ENCODE data around the gene AGPAT4.

AGPAT4 gene

GRCh38 chr6:161251345-161251744, 22.5 kb downstream of the AGPAT4 start:
- no peak for DNase-seq

GRCh38 chr6:161249327-161249726, 24.5 kb downstream of the AGPAT4 start:
- DNase-seq, result no peak

GRCh38 chr6:161246725-161247124, 27.1 kb downstream of the AGPAT4 start:
- no peak for DNase-seq

DNA sequence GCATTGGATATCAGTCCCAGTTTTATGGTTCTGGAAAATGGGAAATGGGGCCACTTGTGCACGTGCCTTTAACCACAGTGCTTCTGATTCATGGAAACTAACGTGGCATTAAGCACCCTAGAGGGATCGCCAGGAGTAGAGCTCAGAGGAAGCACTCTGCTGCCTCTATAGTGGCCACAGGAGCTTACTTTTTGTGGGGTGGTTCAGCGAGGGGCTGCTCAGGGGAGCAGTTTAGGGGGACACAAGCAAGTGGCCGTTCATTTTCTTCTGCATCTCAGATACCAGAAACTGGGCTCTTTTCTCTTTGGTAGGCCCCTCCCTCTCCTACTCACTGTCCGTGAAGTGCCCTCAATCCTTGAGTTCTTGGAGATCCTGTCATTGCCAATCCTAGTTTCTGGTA, 28.5 kb downstream of the AGPAT4 start:
- DNase-seq, result no peak

GRCh38 chr6:161244725-161245124, 29.1 kb downstream of the AGPAT4 start:
- no peak for DNase-seq

DNA sequence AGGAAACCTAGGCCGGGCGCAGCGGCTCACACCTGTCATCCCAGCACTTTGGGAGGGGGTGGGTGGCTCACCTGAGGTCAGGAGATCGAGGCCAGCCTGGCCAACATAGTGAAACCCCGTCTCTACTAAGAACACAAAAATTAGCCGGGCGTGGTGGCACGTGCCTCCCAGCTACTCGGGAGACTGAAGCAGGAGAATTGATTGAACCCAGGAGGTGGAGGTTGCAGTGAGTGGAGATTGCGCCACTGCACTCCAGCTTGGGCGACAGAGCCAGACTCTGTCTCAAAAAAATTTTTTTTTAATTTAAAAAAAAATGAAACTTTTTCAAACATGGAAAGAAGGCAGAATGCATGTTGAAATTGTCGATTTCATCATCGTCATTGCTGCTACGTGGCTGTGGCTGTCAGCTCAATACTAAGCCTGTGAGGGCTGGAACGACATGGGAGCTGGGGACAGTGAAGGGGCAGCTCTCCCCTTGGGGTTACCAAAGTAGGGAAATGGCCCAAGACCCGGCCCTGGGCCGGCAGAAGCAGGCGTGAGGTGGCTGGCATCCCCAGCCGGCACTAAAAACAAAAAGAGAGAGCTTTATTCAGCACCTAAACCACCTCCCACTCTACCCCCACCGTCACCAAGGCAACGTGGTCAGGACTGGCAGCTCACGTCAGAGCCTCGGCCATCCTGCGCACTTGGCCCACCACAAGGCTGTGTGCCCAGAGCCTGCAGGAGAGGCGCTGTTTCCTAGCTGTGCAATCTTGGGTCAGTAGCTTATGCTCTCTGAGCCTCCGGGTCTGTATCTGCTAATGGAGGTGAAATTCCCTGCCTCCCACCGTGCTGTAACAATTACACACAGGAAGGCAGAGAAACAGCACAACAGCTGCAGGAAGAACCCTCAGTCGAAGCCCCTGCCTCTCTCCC, 30.8 kb downstream of the AGPAT4 start:
- no peak for DNase-seq

GRCh38 chr6:161242113-161242512, 31.7 kb downstream of the AGPAT4 start:
- DNase-seq, result no peak

DNA sequence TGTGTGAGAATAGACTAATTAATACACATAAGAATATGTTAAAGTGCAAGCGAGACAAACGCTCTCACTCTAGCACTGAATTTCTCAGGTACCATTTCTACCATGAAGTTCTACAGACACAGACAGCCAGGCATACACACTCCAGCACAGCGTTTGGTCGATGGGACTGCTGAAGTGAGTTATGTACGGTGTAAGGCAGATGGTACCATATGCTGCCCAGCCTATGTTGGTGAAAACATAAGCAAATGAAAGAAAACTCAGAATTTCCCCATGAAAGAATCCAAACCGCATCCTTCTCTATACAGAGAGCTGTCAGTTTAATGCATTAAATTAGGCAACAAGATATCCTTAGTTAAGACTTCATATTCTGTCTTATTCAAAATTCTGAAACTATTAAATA, 34.9 kb downstream of the AGPAT4 start:
- DNase-seq, result no peak

DNA sequence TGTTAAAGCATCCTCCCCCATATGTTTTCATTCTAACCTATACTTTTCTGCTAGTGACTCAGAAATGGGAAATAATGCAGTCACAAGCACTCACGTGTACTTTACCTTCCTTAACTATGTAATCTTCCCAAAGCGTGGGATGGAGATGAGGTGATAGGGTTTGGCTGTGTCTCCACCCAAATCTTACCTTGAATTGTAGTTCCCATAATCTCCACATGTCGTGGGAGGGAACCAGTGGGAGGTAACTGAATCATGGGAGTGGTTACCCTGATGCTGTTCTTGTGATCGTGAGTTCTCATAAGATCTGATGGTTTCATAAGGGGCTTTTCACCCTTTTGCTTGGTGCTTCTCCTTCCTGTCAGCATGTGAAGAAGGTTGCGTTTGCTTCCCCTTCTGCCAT, 35.4 kb downstream of the AGPAT4 start:
- no peak for DNase-seq

GRCh38 chr6:161238081-161238480, 35.8 kb downstream of the AGPAT4 start:
- DNase-seq, result no peak

DNA sequence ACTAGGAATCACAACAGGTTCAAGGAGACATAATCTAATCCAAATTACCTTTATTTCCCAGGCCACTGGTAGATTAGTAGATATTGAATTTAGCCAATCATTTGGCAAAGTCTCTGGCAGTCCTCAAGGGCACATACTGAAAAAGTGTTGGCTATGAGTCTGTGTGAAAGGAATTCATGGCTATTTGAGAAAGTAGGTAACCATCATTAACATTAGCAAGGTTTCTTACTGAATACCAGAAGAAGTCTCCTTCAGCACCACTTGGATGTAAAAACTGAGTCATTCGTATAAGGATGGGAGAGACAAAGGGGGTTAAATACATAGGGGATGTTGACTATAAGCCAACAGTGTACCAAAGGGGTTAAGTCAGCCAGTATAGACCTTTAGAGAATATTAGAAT, 36.7 kb downstream of the AGPAT4 start:
- DNase-seq, result no peak

GRCh38 chr6:161235776-161236633, 37.9 kb downstream of the AGPAT4 start:
- DNase-seq, result no peak

GRCh38 chr6:161233986-161234661, 39.7 kb downstream of the AGPAT4 start:
- no peak for DNase-seq

- DNase-seq, result no peak
Measured at GRCh38 chr6:161232467-161232866, 41.4 kb downstream of the AGPAT4 start.

- no peak for DNase-seq
Measured at GRCh38 chr6:161232010-161232409, 41.9 kb downstream of the AGPAT4 start.

DNA sequence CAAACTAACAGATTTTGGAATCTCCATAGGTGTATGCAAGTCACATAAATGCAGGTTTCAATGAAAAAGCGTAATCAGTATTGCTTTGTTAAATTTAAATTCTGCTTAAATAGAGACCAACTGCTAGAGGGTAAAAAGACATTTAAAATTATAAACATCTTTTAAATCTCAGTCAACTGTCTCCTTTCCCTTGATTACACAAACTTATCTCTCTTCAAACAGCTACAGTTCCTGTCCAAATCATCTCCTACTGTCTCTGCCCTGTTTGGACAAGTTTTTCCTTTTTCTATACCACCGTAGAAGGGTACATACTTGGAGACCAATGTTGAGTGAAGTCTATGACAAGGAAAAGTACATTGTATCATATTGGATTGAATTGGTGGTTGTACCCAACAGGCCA, 43.5 kb downstream of the AGPAT4 start:
- DNase-seq, result no peak

DNA sequence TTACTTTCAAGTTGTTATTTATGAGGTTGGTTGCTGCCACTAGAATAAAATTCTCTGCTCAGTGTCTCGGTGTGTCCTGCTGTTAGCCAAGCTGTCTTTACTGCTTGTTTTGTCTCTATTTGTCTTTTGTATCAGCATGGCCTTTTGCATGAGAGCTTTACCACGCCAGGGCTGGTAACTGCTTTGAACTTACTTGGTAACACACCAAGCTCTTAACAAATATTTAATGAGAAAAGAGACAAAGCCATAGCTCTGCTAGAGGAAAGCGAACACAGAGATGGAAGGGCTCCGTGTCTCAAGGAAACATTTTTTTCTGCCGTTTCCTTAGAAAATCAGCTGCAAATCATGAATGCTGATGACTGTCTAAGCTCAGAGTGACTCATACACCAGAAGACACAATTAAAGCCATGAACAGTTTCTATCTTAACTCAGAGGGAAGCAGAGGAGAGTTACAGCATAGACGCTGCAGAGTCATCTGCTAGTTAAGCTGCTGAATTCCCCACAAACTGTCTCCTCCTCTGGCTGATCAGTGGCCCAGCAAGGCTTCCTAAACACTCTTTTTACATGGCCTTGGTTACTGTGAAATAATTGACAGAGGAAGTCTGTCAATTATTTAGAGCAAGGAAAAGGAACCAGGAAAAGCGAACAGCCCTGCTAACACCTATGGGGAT, 44.8 kb downstream of the AGPAT4 start:
- DNase-seq, result no peak

DNA sequence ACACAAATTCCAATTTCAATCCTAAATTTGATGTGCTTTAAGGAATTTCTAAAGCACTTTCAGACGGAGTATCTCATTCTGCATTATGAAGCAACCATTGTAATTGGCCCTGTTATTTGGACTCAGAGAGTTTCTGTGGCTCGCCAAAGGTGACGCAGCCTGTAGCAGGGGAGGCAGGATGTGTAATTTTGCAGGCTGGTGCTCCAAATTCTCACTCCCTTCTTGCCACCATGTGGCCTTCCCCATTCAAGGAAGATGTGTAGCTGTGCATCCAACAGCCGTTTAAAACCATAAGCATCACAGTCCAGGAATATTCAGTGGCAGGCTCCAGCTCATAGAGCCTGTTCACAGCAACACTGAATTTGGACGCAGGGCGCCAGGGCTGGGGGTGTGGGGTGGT, 45.8 kb downstream of the AGPAT4 start:
- DNase-seq, result no peak

- no peak for DNase-seq
Measured at GRCh38 chr6:161227004-161227960, 46.6 kb downstream of the AGPAT4 start.

- DNase-seq, result no peak
Measured at GRCh38 chr6:161226009-161226964, 47.6 kb downstream of the AGPAT4 start.

DNA sequence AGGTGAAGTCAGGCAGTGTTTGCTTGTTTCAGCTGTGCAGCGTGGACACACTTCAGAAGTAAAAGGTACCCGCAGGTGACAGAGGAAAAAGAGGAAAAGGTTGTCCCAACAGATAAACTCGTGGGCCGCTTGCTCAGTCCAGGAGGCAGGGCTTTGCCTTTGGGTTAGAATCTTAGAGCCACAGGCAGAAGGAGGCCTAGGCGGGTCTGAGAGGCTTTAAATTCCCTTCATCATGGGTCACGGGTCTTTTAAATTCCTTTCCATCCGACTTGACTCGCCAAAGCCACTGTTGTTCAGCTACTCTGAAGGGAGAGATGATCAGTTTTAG, 48.2 kb downstream of the AGPAT4 start:
- DNase-seq, result no peak

All from activated T-cell treated with anti-CD3 and anti-CD28 coated beads for 4 hours (primary cell).